Measurements from ENCODE around the gene SMARCD2.

SMARCD2 gene

DNA sequence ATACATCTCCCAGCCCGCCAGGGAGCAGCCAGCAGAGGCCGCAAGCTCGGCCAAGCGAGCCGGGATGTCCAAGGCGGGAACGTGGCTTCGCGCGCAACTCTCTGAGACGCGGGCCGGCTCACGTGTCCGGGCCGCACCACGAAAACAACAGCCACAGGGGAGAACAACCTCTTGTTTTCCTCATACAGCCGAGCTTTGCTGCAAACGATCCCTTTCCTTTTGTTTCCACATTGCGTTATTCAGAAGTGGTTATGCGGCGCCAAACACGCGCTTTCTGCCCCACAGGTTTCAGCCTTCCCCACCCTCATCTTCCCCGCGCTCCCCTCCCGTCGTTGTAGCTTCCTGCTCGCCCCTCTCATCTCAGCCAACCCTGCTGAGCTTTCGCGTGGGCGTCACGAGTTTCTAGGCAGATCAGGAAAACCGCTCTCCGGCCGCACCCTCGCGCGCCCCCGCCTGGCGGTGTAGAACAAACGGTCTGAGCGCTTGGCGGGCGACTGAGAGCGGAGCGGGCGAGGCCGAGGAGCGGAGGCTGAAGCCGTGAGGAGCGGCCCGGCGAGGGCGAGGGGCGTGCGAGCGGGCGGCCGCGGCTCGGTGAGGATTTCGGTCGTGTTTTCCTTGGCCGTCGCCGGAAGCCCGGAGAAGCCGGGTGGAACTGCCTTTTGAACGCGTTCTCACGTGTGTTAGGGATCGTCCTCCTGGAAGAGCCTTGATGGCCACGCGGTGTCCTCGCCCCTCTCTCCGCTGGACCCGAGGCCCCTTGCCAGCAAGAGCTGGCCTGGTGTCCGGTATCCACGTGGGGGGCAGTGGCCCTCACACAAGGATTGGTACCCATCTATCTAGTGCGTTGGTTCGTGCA lies 6.6 kb upstream of the SMARCD2 start:
- DNase-seq: peak; percentile 94

DNA sequence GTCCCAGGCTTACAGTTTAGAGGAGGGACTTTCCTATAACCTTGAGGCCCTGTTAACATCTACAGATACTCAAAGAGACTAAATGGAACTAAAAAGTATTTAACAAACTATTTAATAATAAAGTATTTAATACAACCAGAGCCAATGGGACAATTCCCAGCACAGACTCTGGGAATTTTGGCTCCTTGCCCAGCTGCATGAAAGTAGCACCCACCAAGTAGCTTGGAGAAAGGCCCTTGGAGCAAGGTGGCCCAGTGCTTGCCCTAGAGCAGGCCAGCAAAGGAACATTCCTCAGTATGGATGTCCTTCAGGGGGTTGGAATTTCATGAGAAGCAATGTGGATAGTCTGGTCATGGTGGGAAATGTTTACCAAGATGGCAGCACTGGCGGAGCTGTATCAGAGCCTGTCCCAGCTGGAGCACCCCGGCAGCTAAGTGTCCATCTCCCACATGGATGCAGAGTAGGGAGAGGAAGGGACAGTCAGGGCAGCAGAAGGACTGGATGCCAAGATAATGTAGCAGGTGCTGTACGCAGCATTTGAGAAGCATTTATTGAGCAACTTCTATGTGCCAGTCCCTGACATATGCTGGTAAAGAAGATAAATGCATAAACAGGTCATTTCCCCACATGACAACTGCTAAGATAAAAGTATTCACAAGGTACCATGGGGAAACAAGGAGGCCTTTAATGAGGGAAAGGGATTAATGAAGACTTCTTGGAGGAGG lies 5.2 kb upstream of the SMARCD2 start:
- DNase-seq: no peak

DNA sequence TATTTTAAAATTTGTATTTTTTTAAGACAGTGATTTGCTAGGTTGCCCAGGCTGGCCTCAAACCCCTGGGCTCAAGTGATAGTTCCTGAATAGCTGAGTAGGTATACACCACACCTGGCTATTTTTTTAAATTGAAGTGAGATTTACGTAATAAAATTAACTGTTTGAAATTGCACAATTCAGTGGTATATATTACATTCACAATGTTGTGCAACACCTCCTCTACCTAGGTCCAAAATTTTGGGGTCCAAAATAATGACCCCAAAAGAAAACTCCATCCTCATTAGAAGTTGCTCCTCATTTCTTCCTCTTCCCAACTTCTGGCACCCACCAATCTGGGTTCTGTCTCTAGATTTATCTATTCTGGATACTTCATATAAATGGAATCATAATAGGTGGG lies 3.0 kb upstream of the SMARCD2 start:
- no peak for DNase-seq

DNA sequence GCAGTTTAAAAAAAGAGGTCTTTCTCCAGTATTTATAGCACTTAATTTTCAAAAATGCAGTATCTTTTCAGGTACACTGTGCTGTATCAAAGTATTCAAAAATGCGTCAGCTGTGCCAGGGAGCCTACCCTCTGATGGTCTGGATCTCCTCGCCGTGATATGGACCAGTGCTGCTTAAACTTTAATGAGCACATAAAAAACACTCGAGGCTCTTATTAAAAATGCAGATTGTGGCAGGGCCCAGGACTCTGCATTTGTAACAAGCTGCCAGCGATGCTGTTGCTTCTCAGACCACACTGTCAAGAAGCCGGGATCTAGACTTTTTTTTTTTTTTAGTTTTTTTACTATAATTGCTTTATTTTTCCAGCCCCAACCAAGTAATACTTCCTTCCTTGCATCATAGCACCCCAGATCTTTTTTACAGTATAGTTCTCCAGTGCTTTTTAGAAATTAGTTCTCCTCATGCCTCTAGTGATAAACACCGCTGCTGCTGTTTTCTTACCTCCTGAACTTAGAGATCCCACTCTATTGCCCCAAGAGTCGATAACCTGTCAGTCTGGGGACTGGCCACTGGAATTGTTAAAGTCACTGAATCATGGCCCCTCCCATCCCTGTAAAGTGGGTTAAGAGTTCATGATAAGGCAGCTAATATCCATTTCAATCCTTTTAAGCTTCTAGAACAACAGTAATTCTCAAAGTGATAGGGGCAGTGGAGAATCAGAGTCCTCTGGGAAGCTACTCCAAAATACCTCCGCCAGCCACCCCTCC lies 1.6 kb upstream of the SMARCD2 start:
- DNase-seq: no peak

DNA sequence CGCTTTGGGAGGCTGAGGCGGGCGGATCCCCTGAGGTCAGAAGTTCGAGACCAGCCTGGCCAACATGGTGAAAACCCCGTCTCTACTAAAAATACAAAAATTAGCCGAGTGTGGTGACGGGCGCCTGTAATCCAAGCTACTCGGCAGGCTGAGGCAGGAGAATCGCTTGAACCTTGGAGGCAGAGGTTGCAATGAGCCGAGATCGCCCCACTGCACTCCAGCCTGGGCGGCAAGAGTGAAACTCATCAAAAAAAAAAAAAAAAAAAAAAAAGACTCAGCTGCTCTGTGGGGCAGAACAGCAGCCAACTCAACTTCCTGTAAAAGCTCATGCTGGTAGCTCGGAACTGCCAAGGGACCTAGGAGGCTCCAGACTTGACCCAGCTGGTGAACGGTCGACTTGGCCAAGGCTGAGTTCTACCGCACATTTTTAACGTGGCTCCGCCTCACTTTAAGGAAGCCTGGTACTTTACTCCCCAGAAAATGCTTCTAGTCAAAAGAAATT lies 953 bp upstream of the SMARCD2 start:
- peak; percentile 47 for DNase-seq

DNA sequence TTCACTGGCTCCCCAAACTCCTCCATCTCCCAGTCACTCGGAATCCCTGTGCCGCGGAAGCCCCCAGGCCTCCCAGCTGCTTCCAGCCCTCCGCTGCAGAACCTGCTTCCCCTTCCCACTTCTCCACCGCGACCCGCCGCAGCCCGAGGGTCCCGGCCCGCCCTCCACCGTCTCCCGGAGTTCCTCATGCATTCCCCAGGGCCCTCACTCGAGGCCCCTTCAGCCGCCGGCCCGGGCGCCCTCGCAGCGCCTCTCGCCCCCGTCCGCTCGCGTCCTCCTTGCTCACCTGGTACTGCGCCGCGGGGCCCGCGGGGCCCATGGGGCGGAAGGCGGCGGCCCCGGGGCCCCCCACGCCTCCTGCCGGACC lies 329 bp downstream of the SMARCD2 start:
- DNase-seq: no peak

DNA sequence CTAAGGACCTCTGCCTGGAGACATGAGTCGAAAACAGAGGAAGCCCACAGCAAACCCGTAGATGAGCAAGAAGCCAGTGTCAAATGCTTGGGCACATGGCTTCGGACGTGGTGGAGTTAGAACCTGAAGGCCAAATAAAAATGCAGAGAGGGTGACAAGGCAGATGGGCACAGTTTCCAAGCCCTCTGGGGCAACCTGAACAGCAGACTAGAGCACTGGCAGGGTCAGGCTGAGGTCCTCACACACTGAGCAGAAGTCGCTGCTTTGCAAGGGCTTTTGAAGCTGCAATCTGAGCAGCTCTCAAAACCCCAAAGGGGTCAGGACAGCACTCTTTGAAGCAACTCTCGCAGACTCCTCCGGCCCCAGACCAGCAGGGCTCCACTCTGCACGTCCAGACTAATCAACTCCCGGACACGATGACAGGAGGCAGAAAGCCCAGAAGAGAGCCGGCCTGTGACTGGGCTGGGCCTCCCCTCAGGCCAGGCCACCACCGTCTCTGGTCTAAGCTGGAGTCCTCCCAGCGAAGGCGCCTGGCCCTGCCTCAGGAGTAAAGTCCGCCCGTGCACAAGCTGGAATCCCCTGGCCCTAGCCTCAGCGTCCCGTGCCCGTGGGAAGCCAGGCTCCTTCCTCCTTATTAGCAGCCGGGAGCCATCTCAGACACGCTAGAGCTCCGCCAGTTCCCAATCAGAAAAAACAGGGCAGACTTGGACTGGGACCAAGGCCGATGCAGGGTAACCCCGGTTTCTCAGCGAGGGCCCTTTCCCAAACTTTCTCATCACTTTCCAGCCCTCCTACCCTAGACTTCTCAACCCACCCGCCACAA lies 924 bp downstream of the SMARCD2 start:
- DNase-seq: no peak

DNA sequence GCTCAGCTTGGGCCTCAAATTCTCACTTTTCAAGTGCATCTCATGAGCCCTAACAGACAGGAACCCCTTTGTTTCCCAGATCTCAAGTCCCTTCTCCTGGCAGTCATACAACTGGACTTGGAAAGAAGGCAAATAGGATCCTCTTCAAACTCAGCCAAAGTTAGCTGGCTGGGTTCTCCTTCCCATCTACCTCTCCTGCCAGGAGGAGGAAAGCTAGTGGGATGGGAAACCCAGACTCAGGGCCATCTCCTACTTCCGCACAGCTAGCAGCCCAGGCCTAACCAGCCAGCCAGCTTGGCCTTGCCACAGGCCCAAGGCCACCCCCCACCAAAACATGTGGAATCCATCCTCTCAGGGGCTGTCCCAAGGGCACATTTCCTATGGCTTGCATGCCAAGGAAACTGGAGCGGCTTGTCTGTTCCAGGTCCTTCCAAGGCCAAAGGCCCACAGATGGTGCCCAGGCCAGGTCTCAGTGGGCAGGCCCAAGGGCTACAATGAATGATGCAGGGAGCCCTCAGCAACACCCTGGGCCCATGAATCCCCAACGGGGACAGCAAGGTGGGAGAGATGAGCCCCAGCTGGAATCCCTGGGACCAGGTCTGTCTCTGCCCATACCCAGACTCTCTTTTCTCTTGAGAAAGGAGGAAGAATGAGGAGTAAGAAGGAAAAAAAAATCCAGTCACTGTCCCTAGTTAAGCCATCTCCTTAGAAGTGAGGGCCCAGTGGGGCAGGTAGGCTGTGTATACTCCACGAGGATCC lies 1.7 kb downstream of the SMARCD2 start:
- no peak for DNase-seq

DNA sequence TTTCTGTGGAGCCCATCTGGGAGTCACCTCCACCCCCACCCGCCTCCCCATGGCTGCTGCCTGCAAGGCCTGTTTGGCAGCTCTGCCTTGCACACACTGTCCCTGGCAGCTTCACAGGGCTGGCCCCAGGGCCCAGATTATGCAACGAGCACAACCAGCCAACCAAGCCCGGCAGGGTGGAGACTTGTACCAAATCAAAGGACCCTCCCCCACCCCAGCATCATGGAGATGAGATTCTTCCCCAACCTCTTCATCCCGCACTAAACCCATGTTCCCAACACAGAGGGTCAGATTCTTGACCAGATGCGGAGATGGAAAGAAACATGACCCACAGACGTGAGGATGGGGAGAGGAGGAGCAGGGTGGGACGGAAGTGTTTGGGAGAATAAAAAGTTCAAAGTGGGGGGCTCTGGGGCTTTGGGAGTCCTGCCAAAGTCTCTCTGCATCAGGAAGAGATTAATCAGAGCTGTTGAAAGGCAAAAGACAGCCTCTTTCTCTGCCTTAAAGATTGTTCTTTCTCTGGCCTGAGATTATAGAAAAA lies 3.8 kb downstream of the SMARCD2 start:
- DNase-seq: no peak

DNA sequence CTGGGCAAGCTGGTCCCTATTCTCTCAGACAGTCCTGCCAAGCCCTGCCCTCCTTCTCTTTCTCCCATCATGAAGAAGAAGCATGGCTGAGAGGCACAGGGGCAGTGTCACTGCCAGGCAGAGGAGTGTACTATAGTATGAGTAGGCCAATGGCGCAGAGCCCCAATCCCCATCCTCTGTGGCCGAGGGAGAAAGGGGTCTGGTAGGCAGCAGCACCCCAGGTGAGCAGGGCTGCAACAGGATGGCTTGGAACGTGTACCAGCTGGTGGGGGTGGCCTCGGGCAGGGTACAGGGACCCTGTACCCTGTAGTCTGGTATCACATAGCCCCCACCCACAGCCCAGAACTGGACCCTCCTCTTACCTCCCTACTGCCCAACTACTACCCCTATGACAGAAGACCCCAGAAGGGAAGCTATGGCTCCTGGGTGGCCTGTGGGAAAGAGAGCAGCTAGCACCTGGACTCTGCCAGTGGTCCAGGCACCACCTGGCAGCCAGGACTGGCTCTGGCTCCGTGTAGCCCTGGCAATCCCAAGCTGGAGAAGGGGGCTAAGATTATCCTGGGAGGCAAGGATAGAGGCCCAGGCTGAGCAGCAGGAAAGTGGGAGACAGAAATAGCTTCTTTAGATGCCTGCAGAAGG lies 4.4 kb downstream of the SMARCD2 start:
- DNase-seq: no peak

DNA sequence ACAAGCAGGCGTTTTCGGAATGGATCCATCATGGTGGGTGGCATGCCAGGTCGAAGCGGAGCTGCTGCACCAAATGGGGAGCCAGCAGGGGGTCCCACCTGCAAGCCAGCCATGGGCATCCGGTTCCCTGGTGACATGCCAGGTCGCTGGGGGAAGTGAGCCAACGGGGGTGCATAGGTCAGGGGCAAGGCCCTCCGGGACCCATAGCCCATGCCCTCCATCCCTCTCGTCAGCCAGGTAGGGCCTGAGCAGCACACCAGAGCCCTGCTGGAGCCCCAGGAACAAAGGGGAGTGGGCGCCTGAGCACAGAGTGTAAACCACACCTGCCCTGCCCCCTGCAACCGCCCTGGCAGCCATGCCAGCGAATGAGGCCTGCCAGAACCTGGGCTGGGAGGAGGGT lies 5.0 kb downstream of the SMARCD2 start:
- DNase-seq: no peak

DNA sequence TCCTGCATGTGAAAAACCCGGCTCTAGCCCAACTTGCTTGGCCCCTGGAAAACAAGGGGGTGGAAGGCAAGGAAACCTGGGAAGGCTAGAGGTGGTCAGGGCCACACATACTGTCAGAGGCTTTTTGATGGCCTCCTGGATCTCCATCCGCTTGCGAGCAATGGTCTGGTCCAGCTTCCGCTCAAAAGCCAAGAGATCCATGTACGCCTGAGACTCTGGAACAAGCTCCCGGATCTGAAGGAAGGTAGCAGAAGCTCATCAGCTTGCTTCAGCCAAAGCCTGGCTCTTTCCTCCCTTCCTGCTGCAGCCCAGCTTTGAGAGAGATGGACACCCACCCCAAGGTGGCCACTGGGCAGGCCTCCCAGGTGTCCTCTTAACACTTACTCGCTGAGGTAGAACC lies 5.7 kb downstream of the SMARCD2 start:
- DNase-seq: no peak

DNA sequence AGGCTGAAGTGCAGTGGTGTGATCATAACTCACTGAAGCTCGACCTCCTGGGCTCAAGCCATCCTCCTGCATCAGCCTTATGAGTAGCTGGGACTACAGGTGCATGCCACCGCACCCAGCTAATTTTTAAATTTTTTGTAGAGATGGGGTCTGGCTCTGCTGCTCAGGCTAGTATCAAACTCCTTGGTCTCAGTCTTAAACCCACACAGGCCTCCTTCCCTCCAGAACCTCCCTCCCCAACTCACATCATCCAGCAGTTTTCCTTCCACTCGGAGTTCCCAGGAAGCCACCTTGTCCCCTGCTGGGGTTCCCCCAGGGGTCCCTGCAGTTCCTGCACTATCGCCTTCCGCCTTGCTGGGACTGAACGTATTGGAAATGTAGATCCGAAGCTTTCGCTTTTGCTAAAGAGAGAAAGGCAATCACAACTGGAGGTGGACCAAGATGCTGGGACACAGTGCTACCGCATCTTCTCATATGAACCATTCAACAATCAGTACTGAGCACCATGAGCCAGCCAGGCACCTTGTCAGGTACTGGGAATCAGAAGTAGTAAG lies 7.2 kb downstream of the SMARCD2 start:
- DNase-seq: no peak

DNA sequence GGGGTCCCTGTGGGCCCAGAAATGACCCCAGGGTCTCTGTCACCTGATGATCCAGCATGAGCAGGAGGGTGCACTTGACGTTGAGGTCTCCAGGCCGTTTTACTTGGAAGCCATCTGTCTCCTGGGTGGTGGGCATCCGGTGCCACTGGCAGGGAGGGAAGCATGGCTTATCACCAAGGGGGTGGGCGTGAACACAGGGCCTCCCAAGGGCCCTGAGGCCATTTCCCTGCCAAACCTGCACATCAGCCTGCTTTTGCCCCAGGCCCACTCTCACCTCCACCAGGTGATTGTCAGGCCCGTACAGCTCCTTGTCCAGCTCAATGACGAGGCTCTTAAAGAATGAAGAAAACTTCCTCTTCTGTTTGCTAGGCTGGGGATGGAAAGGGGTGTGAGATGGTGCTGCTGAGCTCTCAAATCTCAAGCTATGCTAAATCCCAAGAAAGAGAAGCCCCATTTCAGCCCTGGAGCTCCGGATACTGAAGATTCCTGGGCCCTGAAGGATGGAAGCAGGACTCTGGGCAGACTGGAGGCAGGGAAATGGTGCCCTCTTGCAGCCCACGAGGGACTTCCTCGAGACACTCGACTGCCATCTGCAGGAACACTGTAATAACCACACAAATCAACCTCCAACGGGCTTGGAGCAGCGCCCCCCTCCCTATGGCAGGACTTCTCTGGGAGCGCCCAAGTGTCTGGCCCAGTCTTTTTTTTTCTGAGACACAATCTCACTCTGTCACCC lies 7.9 kb downstream of the SMARCD2 start:
- peak; percentile 74 for DNase-seq

DNA sequence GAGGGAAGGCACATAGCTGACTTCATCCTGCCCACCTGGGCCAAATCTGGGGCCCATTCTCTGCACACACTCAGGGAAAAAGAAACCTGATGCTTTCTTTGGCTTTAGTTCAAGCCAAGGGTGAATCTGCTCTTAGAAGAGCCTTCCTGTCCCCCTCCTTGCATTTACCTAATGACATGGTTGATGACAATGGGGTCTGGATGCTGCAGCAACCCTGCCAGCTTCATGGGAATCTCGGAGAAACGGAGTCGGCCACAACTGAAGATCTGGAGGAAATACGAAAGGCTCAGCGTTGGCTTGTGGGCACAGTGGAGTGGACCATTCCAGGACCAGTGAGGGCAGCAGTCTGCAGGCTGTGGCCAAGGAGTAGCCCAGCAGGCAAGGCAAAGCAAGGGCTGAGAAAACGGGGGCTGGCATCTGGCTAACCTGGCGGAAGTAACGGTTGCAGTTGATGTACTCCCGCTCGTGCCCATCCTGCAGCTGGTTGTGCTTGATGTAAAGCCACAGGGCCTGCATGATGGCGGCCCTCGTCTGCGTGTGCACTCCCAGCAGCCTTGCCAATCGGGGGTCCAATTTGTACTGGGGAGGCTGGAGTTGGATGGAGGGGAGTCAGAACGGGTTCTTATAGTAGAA lies 8.6 kb downstream of the SMARCD2 start:
- DNase-seq: no peak

DNA sequence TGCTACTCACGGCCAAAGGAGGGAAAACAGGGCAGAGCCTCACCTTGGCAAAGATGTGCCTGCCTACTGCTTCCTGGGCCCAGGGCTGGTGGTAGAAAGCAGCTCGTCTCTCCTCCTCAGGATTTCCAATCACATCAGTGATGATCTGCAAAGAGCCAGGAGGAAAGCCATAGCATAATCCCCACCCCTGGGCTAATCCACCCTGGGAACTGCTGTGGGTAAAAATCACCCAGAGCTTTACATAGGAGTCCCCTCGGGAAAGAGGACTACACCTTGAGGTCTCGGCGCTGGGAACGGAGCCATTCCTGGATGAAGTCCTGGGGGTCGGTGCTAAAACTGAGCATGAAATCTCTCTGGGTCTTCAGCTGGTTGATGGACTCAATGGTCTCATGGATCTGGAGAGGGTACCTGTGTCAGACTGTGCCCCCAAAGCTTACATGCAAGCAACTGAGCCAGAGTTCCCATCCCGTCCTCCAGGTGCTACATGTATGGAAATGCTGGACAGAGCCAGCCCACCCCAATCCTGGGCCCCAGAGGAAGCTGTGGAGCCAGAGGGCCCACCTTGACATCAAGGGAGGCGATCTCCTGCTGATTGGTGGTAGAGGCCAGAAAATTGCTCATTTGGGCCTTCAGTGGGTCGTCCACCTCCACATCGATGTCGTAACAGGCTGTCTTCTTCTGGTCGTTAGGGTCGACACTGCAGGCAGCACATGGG lies 9.3 kb downstream of the SMARCD2 start:
- DNase-seq: no peak

DNA sequence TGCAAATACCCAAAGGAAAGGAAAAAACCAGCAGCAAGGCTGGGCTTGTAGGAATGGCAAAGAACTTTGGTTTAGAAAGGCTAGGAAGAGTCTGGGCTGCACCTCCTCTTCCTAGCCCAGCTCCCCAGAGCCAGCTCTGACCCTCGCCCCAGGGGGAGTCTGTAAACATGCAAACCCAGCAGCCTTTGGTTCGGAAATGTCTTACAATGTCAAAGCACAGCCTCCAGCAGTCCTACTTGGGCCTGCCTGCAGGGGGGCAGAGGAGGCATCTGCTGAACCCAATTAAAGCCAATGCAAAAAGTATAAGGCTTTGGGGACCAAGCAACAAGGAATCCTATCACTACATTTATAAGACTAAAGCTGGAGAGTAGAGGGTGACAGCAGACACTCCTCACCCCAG lies 10.0 kb downstream of the SMARCD2 start:
- no peak for DNase-seq

DNA sequence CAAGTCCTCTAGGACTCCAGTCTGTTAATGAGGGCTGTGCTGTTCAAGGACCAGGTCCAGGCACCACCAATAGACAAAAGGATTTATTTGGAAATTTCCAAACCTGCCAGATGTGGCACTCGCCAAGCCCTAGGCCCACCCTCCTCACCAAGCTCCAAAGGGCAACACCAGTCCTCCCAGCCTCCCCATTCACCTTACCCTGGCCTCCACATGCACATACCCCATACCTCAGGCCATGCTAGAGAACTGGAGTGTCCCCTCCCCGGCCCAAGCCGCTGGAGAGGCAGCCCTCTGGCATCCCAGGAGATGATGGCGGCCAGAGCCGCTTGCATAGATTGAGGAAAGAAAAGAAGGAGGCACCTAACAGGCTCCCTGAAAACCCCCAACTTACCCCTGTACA lies 10.5 kb downstream of the SMARCD2 start:
- no peak for DNase-seq

DNA sequence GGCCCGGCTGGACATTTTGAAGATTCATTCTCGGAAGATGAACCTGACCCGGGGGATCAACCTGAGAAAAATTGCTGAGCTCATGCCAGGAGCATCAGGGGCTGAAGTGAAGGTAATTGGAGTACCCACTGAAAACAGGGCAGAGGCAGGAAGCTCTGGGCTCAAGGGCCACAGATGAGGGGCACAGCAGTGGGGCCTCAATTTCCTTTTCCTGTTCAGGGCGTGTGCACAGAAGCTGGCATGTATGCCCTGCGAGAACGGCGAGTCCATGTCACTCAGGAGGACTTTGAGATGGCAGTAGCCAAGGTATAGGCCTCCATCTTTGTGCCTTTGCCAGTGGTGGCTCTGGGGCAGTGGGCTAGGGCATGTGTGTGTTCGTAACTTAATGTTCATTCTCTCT lies 11.0 kb downstream of the SMARCD2 start:
- no peak for DNase-seq

Measured in CD4-positive, alpha-beta T cell treated with Interleukin-12 subunit alpha and Interleukin-12 subunit beta, for 1 hour (primary cell).